ENCODE data around the gene C2orf78. TPM values are rescaled to one million over a fixed set of nuclear protein-coding genes. Genes with fewer than 3 reads are reported as not detected.

Gene C2orf78
- not detected in 2 replicates for total RNA-seq

GRCh38 chr2:73783883-73784282 is at the start of gene C2orf78:
Gene C2orf78 (plus strand): TSS chr2:73784183. CDS start chr2:73784310, 127 bp downstream.

GRCh38 chr2:73736855-73737779 is 46.9 kb upstream of the C2orf78 start, which contains the start of gene TPRKB:
Gene TPRKB (minus strand): TSS chr2:73737345. CDS start chr2:73734569, 2,776 bp downstream.

GRCh38 chr2:73779467-73780236 is 4.3 kb upstream of the C2orf78 start, which contains the start of gene DUSP11:
Gene DUSP11 (minus strand): TSS chr2:73780103. CDS start chr2:73779974, 129 bp downstream.

GRCh38 chr2:73828818-73829570 is 45.0 kb downstream of the C2orf78 start, which contains the start of gene STAMBP:
Gene STAMBP (plus strand): TSS chr2:73828961. CDS start chr2:73830857, 1,896 bp downstream.

Other genes starting within 250 kb of the C2orf78 start
- not detected in 2 replicates for gene NAT8, start 141.8 kb upstream of the C2orf78 start, total RNA-seq
- 13.7 and 13.8 TPM in 2 replicates for gene TPRKB, start 46.8 kb upstream of the C2orf78 start, total RNA-seq
- 30.2 and 30.9 TPM in 2 replicates for gene DUSP11, start 4.1 kb upstream of the C2orf78 start, total RNA-seq
- gene STAMBP, start 44.8 kb downstream of the C2orf78 start, total RNA-seq = 18.8 and 25.3 TPM in 2 replicates
- gene ACTG2, start 108.8 kb downstream of the C2orf78 start, total RNA-seq = 0.44 and 1.3 TPM in 2 replicates
- gene DGUOK, start 142.7 kb downstream of the C2orf78 start, total RNA-seq = 39.7 and 40.8 TPM in 2 replicates
- 3.4 TPM in 2 replicates for gene TET3, start 200.7 kb downstream of the C2orf78 start, total RNA-seq